ENCODE data around the gene C15orf39.

The C15orf39 gene

DNA sequence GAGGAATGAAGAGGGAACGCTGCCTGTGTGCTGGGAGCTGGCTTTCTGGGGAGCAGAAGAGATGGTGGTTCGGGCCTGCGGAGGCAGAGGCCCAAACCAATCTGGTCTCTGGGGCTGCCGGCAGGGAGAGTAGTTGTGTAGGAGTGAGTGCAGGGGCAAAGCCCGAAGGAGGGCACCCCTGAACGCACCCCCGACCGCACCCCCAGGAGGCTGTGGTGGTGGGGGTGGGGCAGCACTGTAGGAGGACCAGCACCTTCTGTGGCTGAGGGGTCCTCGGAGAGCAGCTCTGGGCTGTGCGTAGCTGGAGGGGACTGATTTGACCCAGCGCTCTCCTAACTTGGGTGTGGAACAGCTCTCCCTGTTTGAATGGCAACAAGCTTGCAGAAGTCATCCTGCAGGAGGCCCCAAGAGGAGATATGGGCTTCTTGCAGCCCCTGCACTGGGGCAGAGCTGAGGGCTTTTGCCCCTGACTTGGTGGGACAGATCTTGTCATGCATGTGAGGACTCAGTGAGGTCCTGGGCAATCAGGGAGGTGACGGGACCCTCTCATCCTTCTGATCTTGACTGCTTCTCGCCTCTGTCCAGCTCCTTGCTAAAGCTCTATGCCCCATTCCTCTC lies 26.1 kb downstream of the C15orf39 start:
- ChIA-PET POLR2A (no interaction called here), CTCF (interaction anchor here (0.6 kb wide), 1 partner anchor 16 kb away, joined by 3 read pairs; no protein-coding TSS in a partner anchor)
- Histone ChIP-seq H3K4me3 (ENCODE audit: low read depth, low read length) (no peak overlapping the region), H3K36me3 (ENCODE audit: control insufficient read depth in 2 of 2, insufficient read depth in 1 of 2, low read length in 2 of 2) (no peaks in the 10 kb centered on the region), H3K4me1 (ENCODE audit: control insufficient read depth, insufficient read depth, low read length) (no peaks in the 10 kb centered on the region), H3K9me3 (ENCODE audit: control insufficient read depth, insufficient read depth, low read depth, low read length) (no peaks in the 10 kb centered on the region), H3K27ac (ENCODE audit: extremely low read depth, low read depth, low read length) (no peak overlapping the region)
- TF ChIP-seq ZNF302 (tag by site-specific recombination; IDR thresholded peaks at IDR 0.05; ENCODE audit: low read depth): no peak
- no peak for TF ChIP-seq ZNF155 (tag by site-specific recombination; IDR thresholded peaks at IDR 0.05)
- TF ChIP-seq ZNF148 (tag by site-specific recombination; IDR thresholded peaks at IDR 0.05; ENCODE audit: borderline replicate concordance): no peak
- TF ChIP-seq ZNF529 (tag by site-specific recombination; IDR thresholded peaks at IDR 0.05; ENCODE audit: insufficient replicate concordance): no peak
- no peak for TF ChIP-seq KLF1 (tag by site-specific recombination; IDR thresholded peaks at IDR 0.05)
- no peak for TF ChIP-seq ZSCAN18 (tag by site-specific recombination; IDR thresholded peaks at IDR 0.05)
- TF ChIP-seq, protein P1, sequence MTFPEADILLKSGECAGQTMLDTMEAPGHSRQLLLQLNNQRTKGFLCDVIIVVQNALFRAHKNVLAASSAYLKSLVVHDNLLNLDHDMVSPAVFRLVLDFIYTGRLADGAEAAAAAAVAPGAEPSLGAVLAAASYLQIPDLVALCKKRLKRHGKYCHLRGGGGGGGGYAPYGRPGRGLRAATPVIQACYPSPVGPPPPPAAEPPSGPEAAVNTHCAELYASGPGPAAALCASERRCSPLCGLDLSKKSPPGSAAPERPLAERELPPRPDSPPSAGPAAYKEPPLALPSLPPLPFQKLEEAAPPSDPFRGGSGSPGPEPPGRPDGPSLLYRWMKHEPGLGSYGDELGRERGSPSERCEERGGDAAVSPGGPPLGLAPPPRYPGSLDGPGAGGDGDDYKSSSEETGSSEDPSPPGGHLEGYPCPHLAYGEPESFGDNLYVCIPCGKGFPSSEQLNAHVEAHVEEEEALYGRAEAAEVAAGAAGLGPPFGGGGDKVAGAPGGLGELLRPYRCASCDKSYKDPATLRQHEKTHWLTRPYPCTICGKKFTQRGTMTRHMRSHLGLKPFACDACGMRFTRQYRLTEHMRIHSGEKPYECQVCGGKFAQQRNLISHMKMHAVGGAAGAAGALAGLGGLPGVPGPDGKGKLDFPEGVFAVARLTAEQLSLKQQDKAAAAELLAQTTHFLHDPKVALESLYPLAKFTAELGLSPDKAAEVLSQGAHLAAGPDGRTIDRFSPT (tag by site-specific recombination; IDR thresholded peaks at IDR 0.05): no peak

GRCh38 chr15:75228787-75229186 lies 27.1 kb downstream of the C15orf39 start:
- POLR2A ChIA-PET: no interaction called here
- Histone ChIP-seq H3K4me3 (ENCODE audit: low read depth, low read length) (no peak overlapping the region), H3K9me3 (ENCODE audit: control insufficient read depth, insufficient read depth, low read depth, low read length) (no peaks in the 10 kb centered on the region), H3K4me1 (ENCODE audit: control insufficient read depth, insufficient read depth, low read length) (no peaks in the 10 kb centered on the region), H3K36me3 (ENCODE audit: control insufficient read depth in 2 of 2, insufficient read depth in 1 of 2, low read length in 2 of 2) (no peaks in the 10 kb centered on the region), H3K27ac (ENCODE audit: extremely low read depth, low read depth, low read length) (no peak overlapping the region)
- TF ChIP-seq ZNF426 (tag by site-specific recombination; IDR thresholded peaks at IDR 0.05) (no peak), ZNF354C (tag by site-specific recombination; IDR thresholded peaks at IDR 0.05; ENCODE audit: borderline replicate concordance, low read depth) (no peak), GLIS1 (tag by site-specific recombination; IDR thresholded peaks at IDR 0.05) (peak; percentile 66), ZNF501 (tag by site-specific recombination; IDR thresholded peaks at IDR 0.05) (no peak), ZIC2 (tag by site-specific recombination; IDR thresholded peaks at IDR 0.05) (peak; percentile 29), ZNF792 (tag by site-specific recombination; IDR thresholded peaks at IDR 0.05) (no peak), ZNF280D (tag by site-specific recombination; IDR thresholded peaks at IDR 0.05) (no peak), ZSCAN23 (tag by site-specific recombination; IDR thresholded peaks at IDR 0.05) (no peak), HOXC10 (CRISPR knock-in tag; IDR thresholded peaks at IDR 0.05) (no peak), ZBTB21 (tag by site-specific recombination; IDR thresholded peaks at IDR 0.05) (no peak)
- TF ChIP-seq, protein P2, sequence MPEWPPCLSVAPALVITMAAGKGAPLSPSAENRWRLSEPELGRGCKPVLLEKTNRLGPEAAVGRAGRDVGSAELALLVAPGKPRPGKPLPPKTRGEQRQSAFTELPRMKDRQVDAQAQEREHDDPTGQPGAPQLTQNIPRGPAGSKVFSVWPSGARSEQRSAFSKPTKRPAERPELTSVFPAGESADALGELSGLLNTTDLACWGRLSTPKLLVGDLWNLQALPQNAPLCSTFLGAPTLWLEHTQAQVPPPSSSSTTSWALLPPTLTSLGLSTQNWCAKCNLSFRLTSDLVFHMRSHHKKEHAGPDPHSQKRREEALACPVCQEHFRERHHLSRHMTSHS (tag by site-specific recombination; IDR thresholded peaks at IDR 0.05): no peak
- CTCF ChIA-PET: no interaction called here

Data from HEK293 (cell line).